ENCODE measurements around the gene VGLL4. TPM values are rescaled to one million over a fixed set of nuclear protein-coding genes. Genes with fewer than 3 reads are reported as not detected.

The VGLL4 gene
- total RNA-seq, 1 donor from 2014 or later: 86.9 TPM

GRCh38 chr3:11554666-11555065 lies 89.0 kb downstream of the VGLL4 start:
- no peak for DNase-seq (ENCODE audit: extremely low read depth, low read depth, low spot score)

DNA sequence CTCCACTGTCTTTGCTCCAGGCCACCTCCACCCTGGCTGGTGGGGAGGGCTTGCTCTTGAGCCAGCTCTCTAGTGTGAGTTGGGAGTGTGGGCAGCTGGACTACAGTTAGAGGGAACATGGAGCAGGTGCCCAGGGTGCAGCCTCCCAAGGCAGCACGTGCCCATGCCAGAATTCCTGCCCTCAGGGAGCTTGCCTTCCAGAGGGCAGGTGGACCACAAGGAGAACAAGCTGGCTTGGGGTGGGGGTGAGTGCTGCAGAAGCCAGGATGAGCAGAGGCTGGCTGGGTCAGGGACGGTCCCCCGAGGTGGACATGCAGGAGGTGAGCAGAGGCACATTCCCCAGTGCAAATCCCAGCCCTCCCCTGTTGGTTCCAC lies 89.5 kb downstream of the VGLL4 start:
- no peak for DNase-seq (ENCODE audit: extremely low read depth, low read depth, low spot score)

DNA sequence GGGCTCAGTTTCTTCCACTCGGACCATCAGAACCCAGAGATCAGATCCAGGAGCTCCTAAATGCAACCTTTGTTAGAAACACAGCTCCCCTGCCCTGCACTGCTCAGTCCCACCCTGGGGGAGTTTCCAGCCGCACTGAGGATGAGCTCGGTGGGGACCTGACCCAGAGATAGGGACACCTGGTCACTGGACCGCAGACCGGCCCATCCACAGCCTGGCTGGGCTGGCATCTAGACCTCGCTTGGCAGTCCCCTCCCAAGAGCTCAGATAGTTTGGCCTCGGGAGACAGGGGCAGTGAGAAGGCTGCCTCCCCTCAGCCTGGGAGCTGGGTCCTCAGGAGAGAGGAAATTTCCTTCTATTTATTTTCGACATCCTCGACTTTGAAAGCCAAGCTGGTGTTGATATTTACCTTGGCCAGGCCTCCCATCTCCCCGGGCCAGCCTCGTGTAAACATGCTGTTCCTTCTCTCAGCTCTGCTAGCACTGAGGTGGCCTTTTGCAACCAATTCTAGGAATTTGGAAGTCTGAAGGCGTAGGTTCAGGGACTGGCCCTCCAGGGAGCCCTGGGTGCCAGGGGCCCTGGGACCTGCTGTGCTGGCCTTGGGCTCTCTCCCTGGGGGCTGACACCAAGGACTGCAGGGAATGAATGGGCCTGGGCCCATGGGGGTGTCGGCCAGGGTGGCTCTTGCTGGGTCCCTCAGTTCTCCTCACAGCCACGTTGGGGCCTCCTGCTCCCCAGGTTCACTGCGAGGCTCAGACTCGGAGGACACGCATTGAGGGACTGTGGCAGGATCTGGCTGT lies 90.1 kb downstream of the VGLL4 start:
- DNase-seq (ENCODE audit: extremely low read depth, low read depth, low spot score): no peak

GRCh38 chr3:11552289-11553264 lies 91.1 kb downstream of the VGLL4 start:
- DNase-seq (ENCODE audit: extremely low read depth, low read depth, low spot score): no peak

DNA sequence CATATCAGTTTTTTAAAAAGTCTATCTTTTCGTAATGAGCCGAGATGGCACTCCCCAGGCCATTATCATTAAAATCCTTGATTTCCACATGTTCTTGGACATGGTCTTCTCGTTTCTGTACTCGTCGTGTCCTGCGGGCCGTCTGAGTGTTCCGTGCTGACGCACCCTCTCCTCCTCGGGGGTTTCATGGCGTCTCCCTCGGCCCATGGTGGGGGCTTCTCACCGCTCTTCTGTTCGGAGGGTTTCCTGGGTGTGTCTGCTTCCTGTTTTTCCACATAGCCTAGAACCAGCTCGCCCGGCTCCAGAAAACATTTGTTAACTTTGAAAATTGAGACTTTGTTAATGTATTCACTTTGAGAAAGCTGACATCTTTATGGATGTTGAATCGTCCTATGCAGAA lies 92.7 kb downstream of the VGLL4 start:
- no peak for DNase-seq (ENCODE audit: extremely low read depth, low read depth, low spot score)

- no peak for DNase-seq (ENCODE audit: extremely low read depth, low read depth, low spot score)
These were observed 94.1 kb downstream of the VGLL4 start for GRCh38 chr3:11549580-11550140.

DNA sequence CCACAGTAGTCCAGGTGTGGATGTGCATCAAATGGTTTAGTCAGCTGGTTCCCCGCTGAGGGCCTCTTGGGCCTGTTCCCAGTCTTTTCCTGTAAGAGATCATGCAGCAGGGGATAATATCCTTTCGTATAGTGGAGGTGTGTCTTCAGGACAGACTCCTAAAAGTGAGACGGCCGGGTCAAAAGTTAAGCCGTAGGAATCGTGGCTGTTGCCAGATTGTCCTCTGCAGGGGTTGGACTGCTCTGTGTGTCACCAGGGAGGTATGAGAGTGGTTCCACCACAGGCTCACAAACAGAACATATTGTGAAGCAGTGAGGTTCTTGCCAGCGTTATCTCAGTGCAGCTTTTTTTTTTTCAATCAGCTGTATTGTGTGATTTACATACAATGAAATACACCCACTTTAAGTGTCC lies 95.0 kb downstream of the VGLL4 start:
- DNase-seq (ENCODE audit: extremely low read depth, low read depth, low spot score): no peak

GRCh38 chr3:11547498-11547897 lies 96.2 kb downstream of the VGLL4 start:
- DNase-seq (ENCODE audit: extremely low read depth, low read depth, low spot score): no peak

DNA sequence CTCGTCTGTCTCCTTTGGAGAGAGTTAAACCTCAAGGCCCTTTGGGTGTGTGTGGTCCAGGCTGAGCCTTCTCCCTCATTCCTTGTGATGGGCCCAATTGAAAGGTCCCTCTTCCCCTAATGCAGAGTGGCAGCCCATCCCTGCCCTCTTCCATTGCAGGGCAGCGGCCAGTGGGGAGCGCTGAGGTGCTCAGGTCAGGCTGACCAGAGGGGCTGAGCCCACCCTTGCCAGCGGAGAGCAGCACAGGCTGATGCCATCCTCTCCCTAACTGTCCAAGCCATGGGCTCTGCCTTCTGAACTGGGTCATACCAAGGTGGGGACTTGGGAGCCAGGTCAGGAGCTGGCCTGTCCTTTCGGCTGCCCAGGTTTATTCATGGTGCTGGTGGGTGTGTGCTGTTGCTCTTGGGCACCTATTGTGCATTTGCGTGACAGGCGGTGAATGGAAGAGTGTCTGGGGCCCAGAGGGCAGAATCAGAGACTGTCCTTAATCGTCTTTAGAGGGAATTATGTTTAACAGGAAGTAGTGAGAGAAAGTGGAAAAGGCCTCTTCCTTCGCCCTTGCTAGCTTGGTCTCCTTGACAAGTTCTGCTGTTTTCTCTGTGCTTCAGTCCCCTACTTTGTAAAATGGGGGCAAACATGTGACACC lies 96.9 kb downstream of the VGLL4 start:
- DNase-seq (ENCODE audit: extremely low read depth, low read depth, low spot score): no peak

GRCh38 chr3:11545186-11545851 lies 98.4 kb downstream of the VGLL4 start:
- DNase-seq (ENCODE audit: extremely low read depth, low read depth, low spot score): no peak

DNA sequence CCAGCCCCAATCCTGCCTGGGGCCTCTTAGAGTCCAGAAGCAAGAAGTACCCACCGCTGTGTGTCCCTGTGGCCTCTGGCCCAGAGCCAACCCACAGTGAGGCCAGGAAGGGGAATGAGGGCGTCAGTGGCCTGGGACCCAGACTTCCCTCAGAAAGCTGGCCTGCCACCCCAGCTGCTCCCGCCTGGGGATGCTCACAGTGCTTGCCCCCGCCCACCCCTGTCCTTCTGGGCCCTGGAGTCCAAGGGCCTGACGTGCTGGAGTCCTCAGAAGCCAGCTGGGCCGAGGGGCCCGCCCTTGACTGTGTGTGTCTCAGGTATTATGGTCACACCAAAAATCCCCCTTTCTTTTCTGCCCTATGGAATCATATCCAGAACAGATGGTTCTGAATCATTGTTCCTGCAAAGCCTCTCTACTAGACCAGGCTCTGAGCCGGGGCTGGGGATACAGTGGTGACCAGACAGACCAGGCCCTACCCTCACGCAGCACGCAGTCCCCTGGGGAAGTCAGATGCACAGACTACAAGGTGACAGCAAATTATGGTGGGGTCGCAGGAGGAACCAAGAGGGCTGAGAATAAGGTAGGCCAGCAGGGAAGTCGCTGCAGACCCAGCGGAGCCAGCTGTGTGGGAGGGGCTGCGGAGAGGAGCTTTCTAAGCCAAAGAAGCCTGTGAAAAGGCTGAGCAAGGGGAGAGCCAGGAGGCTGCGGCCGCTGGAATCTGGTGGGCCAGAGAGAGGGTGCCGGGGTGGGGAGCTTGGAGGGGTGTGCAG lies 99.1 kb downstream of the VGLL4 start:
- DNase-seq (ENCODE audit: extremely low read depth, low read depth, low spot score): no peak

- no peak for DNase-seq (ENCODE audit: extremely low read depth, low read depth, low spot score)
These were observed 99.7 kb downstream of the VGLL4 start for GRCh38 chr3:11543948-11544387.

DNA sequence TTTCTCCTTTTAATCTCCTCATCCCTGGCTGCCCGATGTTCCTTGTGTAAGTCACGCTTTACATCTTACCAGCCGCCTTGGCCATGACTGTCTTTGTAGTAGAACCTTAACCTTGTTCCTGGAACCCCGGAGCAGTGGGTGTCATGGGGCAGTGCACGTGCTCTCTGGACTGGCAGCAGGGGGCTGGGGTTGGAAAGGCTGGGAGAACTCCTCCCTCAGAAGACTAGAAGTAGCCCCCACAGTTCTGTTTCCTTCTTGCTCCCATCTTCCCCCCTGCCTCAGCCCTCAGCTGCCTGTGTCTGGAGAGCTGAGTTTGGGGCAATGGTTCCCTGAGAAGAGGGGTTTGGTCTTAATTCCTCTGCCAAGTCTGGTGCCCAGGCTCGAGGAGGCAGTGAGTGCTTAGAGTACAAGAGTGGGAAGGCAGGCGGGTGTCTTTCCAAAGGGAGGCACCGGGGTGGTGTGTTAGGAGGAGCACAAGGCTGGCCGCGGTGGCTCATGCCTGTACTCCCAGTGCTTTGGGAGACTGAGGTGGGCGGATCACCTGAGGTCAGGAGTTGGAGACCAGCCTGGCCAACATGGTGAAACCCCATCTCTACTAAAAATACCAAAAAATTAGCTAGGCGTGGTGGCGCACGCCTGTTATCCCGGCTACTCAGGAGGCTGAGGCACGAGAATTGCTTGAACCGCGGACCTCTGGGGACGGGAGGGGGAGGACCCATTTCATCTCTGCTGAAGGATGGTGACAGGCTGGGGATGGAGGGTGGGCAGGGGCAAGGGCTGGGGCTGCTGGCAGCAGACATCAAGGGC lies 100.4 kb downstream of the VGLL4 start:
- DNase-seq (ENCODE audit: extremely low read depth, low read depth, low spot score): no peak

DNA sequence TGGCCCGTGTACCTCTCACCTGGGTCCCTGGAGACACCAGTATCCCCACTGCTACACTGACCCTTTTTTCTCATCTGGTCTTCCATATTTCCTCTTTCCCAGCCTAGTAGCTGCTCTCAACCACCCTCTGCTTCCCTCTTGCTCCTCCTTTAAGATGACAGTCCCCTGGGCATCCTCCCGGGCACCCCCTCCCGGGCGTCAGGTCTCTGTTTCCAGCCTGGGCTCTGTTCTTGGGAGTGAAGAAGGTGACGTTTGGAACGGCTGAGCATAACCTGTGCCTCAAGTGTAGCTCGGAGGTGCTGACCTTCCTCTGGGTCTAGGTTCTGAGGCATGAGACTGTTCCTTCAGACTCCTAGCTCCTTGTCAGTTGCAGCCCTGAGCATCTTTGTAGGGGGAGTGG lies 101.2 kb downstream of the VGLL4 start:
- no peak for DNase-seq (ENCODE audit: extremely low read depth, low read depth, low spot score)

DNA sequence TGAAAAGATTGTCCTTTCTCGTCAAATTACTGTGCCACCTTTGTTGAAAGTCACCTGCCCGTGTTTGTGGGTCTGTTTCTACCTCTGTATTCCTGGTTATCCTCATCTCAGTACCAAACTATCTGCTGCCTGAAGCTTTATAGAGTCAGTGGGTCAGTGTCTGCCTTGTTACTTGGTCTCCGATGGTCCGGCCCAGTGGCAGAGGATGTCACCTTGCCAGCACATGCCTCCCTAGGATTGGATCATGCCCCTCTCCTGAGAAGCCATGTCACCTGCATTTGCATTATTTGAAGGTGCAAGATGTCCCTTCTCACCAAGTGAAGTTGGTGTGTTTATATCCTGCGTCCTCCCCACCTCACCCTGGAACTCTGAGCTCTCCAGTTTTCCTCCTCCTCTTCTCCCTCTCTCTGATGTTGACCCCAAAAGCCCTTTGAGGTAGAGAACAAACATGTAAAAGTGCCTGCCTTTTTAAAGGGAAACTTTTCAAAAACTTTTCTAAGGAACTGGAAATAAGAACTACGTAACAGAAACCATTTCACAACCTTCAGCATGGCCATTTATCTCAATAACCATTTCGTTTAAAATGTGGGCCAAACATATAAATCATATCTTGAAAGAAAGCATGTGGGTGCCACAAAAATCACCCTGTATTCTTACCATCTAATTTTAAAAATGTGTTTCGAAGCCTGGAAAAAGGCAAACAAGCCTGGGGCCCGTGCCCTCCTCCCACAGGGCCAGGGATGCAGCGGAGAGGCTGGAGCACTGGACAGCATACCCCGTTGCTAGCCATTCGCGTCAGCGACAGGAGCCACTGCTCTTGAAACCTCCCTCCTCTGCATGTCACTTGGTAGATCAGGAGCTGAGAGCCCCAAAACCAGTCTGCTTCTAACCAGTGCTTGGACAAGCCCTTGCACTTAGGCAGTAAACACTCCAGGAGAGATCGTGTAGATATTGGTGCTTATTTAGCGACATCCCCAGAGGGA lies 102.1 kb downstream of the VGLL4 start:
- DNase-seq (ENCODE audit: extremely low read depth, low read depth, low spot score): no peak

- no peak for DNase-seq (ENCODE audit: extremely low read depth, low read depth, low spot score)
These were observed 104.0 kb downstream of the VGLL4 start for GRCh38 chr3:11539677-11540076.

- no peak for DNase-seq (ENCODE audit: extremely low read depth, low read depth, low spot score)
These were observed 104.5 kb downstream of the VGLL4 start for GRCh38 chr3:11539218-11539617.

- DNase-seq (ENCODE audit: extremely low read depth, low read depth, low spot score): no peak
These were observed 105.1 kb downstream of the VGLL4 start for GRCh38 chr3:11538581-11538980.
